HTERT RPE-1 (cell line): ENCODE data around the gene RAI14.
"Not testable (repeated sequence)": the region's sequence is repeated elsewhere in the genome, so short reads cannot be mapped to it uniquely, and the experiment has no call there.

ENCODE experiments used
- in situ Hi-C: fragments of 300-500 bp; cut with MboI; formaldehyde crosslinking; loops from 4 replicates; pipeline ENCODE4 v1.14.3; 2020; ENCODE audit warnings: low sequenced_read_pairs

RAI14 gene

GRCh38 chr5:34724741-34725140 is 68.6 kb downstream of the RAI14 start:
- in situ Hi-C loops: no loop called here

DNA sequence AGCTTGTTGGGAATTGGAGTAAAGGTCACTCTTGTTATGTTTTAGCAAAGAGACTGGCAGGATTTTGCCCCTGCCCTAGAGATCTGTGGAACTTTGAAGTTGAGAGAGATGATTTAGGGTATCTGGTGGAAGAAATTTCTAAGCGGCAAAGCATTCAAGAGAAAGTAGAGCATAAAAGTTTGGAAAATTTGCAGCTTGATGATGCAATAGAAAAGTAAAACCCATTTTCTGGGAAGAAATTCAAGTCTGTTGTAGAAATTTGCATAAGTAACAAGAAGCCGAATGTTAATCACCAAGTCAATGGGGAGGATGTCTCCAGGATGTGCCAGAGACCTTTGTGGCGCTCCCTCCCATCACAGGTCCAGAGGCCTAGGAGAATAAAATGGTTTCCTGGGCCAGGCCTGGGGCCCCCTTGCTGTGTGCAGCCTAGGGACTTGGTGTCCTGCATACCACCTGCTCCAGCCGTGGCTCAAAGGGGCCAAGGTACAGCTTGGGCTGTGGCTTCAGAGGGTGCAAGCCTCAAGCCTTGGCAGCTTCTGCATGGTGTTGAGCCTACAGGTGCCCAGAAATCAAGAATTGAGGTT is 71.1 kb downstream of the RAI14 start:
- in situ Hi-C loops: not testable (repeated sequence)

GRCh38 chr5:34728236-34728635 is 72.1 kb downstream of the RAI14 start:
- in situ Hi-C loops: no loop called here

GRCh38 chr5:34731435-34732232 is 75.5 kb downstream of the RAI14 start:
- in situ Hi-C loops: no loop called here

GRCh38 chr5:34734326-34734725 is 78.2 kb downstream of the RAI14 start:
- in situ Hi-C loops: no loop called here

DNA sequence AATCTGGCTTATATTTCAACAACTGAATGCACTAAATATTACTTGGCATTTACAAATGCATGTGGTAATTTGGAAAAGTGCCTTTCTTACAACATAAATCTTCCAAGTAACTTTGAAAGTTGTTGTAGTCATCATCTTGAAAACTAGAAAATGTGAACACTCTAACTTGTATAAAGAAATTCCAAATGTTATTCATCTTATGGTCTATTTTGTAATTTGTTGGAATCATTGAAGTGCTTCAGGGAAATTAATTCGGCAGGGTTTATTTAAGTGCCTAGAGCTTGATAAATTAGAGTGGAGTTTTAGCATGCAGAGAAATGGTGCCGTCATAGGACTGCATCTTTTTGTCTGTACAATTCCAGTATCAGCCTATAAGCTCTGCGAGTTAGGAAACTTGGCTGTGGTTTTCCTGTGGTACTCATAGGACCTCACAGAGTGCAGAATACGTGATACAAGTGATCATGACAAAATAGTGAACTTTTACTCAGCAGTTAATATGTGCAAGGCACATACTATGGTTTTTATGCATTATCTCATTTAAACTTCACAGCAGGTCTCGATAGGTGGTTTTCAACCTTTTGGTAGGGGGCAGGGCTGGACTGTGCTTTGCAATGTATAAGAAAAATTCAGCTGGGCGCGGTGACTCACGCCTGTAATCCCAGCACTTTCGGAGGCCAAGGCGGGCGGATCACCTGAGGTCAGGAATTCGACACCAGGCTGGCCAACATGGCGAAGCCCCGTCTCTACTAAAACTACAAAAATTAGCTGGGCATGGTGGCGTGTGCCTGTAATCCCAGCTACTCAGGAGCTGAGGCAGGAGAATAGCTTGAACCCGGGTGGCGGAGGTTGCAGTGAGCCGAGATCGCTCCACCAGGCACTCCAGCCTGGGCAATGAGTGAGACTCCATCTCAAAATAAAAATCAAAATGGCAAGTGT is 79.6 kb downstream of the RAI14 start:
- in situ Hi-C loops: no loop called here

DNA sequence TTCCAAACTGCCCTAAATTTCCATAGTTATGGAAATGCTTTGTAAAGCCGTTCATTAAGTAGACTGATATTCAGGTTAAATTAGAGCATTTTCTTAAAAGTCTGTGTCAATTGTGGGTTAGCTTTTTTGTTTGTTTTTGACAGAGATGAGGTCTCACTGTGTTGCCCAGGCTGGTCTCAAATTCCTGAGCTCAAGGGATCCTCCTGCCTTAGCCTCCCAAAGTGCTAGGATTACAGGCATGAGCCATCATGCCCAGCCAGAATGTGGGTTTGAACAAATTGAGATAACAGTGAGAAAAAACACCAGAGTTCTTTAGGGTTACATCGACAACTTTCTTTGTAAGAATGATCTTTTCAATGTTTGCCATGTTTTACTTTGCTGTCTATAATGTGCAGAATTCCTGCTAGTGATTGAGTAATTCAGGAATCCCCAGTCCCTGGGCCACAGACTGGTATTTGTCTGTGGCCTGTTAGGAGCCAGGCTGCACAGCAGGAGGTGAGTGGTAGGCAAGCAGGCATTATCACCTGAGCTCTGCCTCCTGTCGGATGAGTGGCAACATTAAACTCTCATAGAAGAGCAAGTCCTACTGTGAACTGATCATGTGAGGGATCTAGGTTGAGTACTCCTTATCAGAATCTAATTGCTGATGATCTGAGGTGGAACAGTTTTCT is 80.5 kb downstream of the RAI14 start:
- in situ Hi-C loops: no loop called here

DNA sequence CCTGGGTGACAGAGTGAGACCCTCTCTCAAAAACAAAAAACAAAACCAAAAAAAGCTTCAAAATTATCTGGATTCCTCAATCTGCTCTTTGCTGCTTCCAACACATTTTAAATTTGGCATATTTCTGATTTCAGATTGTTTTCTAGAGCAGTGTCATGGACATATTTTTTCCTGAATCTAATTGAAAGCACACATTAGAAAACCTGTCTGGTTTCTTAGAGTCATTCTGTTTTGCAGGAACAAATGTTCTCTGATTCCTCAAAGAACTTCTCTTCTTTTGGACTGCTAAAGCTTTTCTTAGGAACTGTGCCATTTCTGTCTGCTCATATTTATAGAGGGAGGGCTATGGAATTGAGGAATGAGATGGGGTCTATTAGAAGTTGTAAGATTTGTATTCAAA is 81.6 kb downstream of the RAI14 start:
- in situ Hi-C loops: no loop called here

DNA sequence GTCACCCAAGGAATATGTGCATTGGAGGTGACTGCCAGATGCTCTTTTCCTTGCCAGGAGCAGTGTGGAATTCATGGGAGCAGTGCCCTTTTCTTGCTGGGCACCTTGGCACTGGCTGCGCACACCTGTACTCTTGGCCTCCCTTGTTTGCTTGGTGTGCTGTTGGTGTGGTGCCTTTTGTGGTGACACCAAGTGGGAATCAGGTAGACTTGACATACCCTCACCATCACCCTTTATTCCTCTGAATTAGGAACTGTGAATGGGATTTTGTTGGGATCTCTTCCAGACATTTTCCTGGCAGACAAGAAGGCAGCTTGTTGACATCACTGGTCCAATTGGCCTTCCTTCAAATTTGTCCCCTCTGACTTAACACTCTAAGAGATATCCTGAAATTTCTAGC is 82.3 kb downstream of the RAI14 start:
- in situ Hi-C loops: no loop called here

DNA sequence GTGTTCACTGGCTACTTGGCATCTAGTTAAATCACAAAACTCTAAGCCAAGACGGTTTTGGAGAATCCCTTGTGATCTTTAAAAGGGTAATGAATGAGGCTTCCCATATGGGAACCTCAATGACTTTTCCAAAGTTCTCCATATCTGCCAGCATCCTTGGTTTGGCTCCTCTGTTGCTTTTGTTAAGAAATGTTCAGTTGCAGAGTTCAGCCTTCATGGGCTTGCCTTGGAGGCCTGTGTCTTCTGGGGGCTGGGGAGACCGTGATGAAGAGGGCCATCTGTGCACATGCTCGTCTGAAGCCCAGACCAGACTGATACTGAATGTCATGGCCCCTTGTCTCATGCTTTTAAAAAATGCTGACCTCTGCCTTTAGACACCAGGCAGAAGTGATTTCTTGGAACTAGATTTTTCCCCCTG is 84.3 kb downstream of the RAI14 start:
- in situ Hi-C loops: no loop called here

- in situ Hi-C loops: no loop called here
These were observed 85.9 kb downstream of the RAI14 start for GRCh38 chr5:34742061-34742460.

DNA sequence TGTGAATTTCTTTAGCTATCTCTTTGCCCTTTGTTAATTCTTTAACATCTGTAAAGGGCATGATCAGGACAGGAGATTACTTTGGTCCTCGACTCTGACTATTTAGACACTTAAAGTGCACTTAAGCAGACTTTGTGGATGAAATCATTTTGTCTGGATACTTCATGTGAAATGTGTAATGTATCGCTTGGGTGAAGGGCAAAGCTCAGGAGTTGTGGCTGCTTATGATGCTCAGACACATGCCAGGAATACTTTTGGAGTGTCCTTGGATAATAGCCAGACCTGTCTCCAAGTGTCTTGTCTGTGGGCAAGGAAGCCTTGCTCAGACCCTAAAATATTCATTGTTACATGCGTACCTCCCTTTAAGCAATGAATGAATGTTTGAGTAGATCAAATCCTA is 87.8 kb downstream of the RAI14 start:
- in situ Hi-C loops: no loop called here

- in situ Hi-C loops: no loop called here
These were observed 92.3 kb downstream of the RAI14 start for GRCh38 chr5:34748431-34748830.

DNA sequence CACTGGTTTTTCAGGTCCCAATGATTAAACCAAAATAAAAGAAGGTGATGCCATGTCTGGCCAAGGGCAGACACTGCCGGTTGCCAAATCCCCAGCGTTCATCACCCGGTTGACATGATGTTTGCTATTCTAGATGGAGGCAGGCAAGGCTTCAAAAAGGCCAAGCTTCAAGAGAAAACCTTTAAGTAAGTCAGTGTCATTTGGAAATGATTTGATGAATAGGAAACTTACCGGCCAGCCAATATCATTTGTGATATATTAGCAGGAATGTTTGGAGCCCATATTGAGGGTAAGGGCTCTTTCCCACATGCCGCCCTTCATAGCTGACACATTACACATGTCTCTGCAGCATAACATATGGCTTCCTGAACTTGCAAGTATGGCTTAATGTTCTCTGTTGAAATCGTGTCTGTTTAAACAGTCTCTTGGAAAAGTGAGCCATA is 93.3 kb downstream of the RAI14 start:
- in situ Hi-C loops: no loop called here

- in situ Hi-C loops: no loop called here
These were observed 94.1 kb downstream of the RAI14 start for GRCh38 chr5:34750206-34750605.

- in situ Hi-C loops: no loop called here
These were observed 95.9 kb downstream of the RAI14 start for GRCh38 chr5:34751807-34752736.

GRCh38 chr5:34753236-34753635 is 97.1 kb downstream of the RAI14 start:
- in situ Hi-C loops: not testable (repeated sequence)

DNA sequence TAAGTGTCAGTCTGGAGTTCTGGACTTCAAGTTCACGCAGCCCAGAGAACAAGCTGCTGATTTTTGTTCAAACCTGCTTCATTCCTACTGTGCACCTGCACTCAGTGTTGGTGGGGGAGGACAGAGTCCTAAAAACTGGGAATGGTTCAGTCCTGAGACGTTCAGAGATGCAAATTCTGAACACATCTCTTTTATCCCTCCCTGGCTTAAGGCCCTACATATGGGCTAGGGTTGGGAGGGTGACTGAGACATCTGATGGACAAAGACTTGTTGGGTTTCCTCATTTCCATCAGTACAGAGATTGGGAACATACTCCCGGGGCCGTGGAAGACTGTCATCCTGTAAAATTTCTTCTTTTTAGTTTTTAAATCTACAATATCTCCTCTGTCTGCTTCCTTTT is 99.8 kb downstream of the RAI14 start:
- in situ Hi-C loops: no loop called here

GRCh38 chr5:34756781-34757624 is 100.9 kb downstream of the RAI14 start:
- in situ Hi-C loops: no loop called here
